IMR-90 (cell line): ENCODE results near the gene RIC3. TPM values are rescaled to one million over a fixed set of nuclear protein-coding genes. Genes with fewer than 3 reads are reported as not detected.

ENCODE experiments used
- ATAC-seq: fragments of 200-7000 bp; cut with Tn5 transposase; 2 replicates; pipeline ENCODE4 v1.9.1; 2020; ENCODE audit warnings: low read depth, mild to moderate bottlenecking, moderate library complexity
- BruUV-seq: library from RNA; stranded (reverse); fragments of 400-500 nt; replicated peaks from 2 replicates; lab custom pipeline; 2021; lab: Mats Ljungman, UMichigan
- CTCF ChIA-PET: fragments of 300-600 bp; formaldehyde crosslinking; extraction: SDS; loops from one replicate; lab custom pipeline; 2021; ENCODE audit warnings: antibody characterized with exemption; lab: Yijun Ruan, JAX
- POLR2A ChIA-PET: fragments of 300-600 bp; sonication (Branson Sonifier 250); formaldehyde crosslinking; loops from one replicate; lab custom pipeline; 2022; ENCODE audit warnings: antibody characterized with exemption; ENCODE audit not compliant: unreplicated experiment; lab: Charles Lee
- DNase-seq: peaks from one replicate; pipeline ENCODE4 v3.0.0; 2013
- H2AFZ ChIP-seq: replicated peaks from 2 replicates; pipeline ENCODE3; 2013; ENCODE audit warnings: low read length, mild to moderate bottlenecking; ENCODE audit not compliant: poor library complexity
- H2AK5ac ChIP-seq: 2 replicates; pipeline ENCODE4 v1.6.1; 2013; ENCODE audit warnings: low read depth, low read length, inconsistent platforms
- H2AK9ac ChIP-seq: replicated peaks from 2 replicates; pipeline ENCODE3; 2013; ENCODE audit warnings: mild to moderate bottlenecking, low read depth, low read length, moderate library complexity; ENCODE audit not compliant: poor library complexity
- H2BK120ac ChIP-seq: 2 replicates; pipeline ENCODE4 v1.6.1; 2013; ENCODE audit warnings: low read depth, low read length, inconsistent platforms
- H2BK15ac ChIP-seq: 3 replicates; pipeline ENCODE4 v1.6.1; 2013; ENCODE audit warnings: low read depth, low read length, inconsistent platforms
- H2BK20ac ChIP-seq: 2 replicates; pipeline ENCODE4 v1.6.1; 2013; ENCODE audit warnings: low read depth, mild to moderate bottlenecking, inconsistent platforms, low read length, moderate library complexity
- H2BK5ac ChIP-seq: 2 replicates; pipeline ENCODE4 v1.6.1; 2013; ENCODE audit warnings: mild to moderate bottlenecking, low read depth, low read length, inconsistent platforms; ENCODE audit not compliant: poor library complexity, severe bottlenecking
- H3K14ac ChIP-seq: replicated peaks from 2 replicates; pipeline ENCODE4 v1.6.1; 2013; ENCODE audit warnings: low read depth, low read length, inconsistent platforms
- H3K18ac ChIP-seq: 2 replicates; pipeline ENCODE4 v1.6.1; 2013; ENCODE audit warnings: low read depth, low read length, control low read depth
- H3K23ac ChIP-seq: 2 replicates; pipeline ENCODE4 v1.6.1; 2013; ENCODE audit warnings: low read depth, low read length, inconsistent platforms
- H3K27ac ChIP-seq: 2 replicates; pipeline ENCODE4 v1.5.1; 2013; ENCODE audit warnings: mild to moderate bottlenecking, control low read depth, low read length; ENCODE audit not compliant: insufficient read depth
- H3K27me3 ChIP-seq: 2 replicates; pipeline ENCODE4 v1.6.1; 2013; ENCODE audit warnings: low read length; ENCODE audit not compliant: control insufficient read depth, insufficient read depth
- H3K36me3 ChIP-seq: 2 replicates; pipeline ENCODE4 v1.6.1; 2013; ENCODE audit warnings: low read length, mixed read lengths; ENCODE audit not compliant: control insufficient read depth, insufficient read depth
- H3K4ac ChIP-seq: 2 replicates; pipeline ENCODE4 v1.6.1; 2013; ENCODE audit warnings: low read depth, low read length, inconsistent platforms
- H3K4me1 ChIP-seq: 2 replicates; pipeline ENCODE4 v1.6.1; 2013; ENCODE audit warnings: low read length, mixed read lengths; ENCODE audit not compliant: control insufficient read depth, insufficient read depth
- H3K4me2 ChIP-seq: 2 replicates; pipeline ENCODE4 v1.6.1; 2013; ENCODE audit warnings: low read depth, mild to moderate bottlenecking, control low read depth, low read length, moderate library complexity
- H3K4me3 ChIP-seq: 2 replicates; pipeline ENCODE4 v1.5.1; 2013; ENCODE audit warnings: low read depth, mild to moderate bottlenecking, control low read depth, low read length, moderate library complexity; ENCODE audit not compliant: insufficient read depth
- H3K56ac ChIP-seq: 2 replicates; pipeline ENCODE4 v1.6.1; 2013; ENCODE audit warnings: low read length, inconsistent platforms; ENCODE audit not compliant: insufficient read depth; ENCODE audit errors: extremely low read depth
- H3K79me1 ChIP-seq, 2 experiments: 2 replicates each; pipeline ENCODE4 v1.6.1; 2013; ENCODE audit warnings: low read length in 2 of 2, inconsistent platforms in 1 of 2, low read depth in 1 of 2
- H3K9ac ChIP-seq: 2 replicates; pipeline ENCODE4 v1.6.1; 2013; ENCODE audit warnings: low read depth, low read length, control low read depth
- H3K9me1 ChIP-seq: 2 replicates; pipeline ENCODE4 v1.6.1; 2013; ENCODE audit warnings: low read length, inconsistent platforms; ENCODE audit not compliant: insufficient read depth
- H3K9me3 ChIP-seq: 2 replicates; pipeline ENCODE4 v1.6.1; 2013; ENCODE audit warnings: low read length; ENCODE audit not compliant: control insufficient read depth, insufficient read depth
- H4K20me1 ChIP-seq: 2 replicates; pipeline ENCODE4 v1.6.1; 2013; ENCODE audit warnings: low read length, inconsistent platforms; ENCODE audit not compliant: insufficient read depth
- H4K5ac ChIP-seq: 2 replicates; pipeline ENCODE4 v1.6.1; 2013; ENCODE audit warnings: mild to moderate bottlenecking, low read depth, low read length, control low read depth
- H4K8ac ChIP-seq, 2 experiments: 2 replicates each; pipeline ENCODE4 v1.6.1; 2013; ENCODE audit warnings: low read depth in 2 of 2, low read length in 2 of 2, control low read depth in 1 of 2, inconsistent platforms in 1 of 2
- H4K91ac ChIP-seq: 2 replicates; pipeline ENCODE4 v1.6.1; 2013; ENCODE audit warnings: low read depth, low read length, inconsistent platforms; ENCODE audit not compliant: insufficient read depth
- BHLHE40 ChIP-seq: fragments of 150-350 bp; IDR thresholded peaks from 2 replicates; pipeline ENCODE4 v1.6.1; 2016; ENCODE audit warnings: mild to moderate bottlenecking, low read depth, low read length
- CEBPB ChIP-seq: IDR thresholded peaks from 2 replicates; pipeline ENCODE4 v1.6.1; 2012; ENCODE audit warnings: low read depth, low read length, improper control_type of control experiment
- CHD1 ChIP-seq: IDR thresholded peaks from 2 replicates; pipeline ENCODE4 v1.6.1; 2012; ENCODE audit warnings: low read depth, low read length, improper control_type of control experiment
- CTCF ChIP-seq: conservative IDR thresholded peaks from 2 replicates; pipeline ENCODE4 v1.5.1; 2012; ENCODE audit warnings: mild to moderate bottlenecking, low read depth, low read length, improper control_type of control experiment
- FOS ChIP-seq: fragments of 150-350 bp; IDR thresholded peaks from 2 replicates; pipeline ENCODE4 v1.6.1; 2016; ENCODE audit warnings: low read depth, low read length
- MAFK ChIP-seq: IDR thresholded peaks from 2 replicates; pipeline ENCODE4 v1.6.1; 2012; ENCODE audit warnings: low read depth, low read length, improper control_type of control experiment
- MAZ ChIP-seq: IDR thresholded peaks from 2 replicates; pipeline ENCODE4 v1.6.1; 2012; ENCODE audit warnings: low read depth, mild to moderate bottlenecking, low read length, improper control_type of control experiment, moderate library complexity, borderline replicate concordance
- MXI1 ChIP-seq: IDR thresholded peaks from 2 replicates; pipeline ENCODE4 v1.6.1; 2012; ENCODE audit warnings: low read depth, mild to moderate bottlenecking, low read length, moderate library complexity, borderline replicate concordance
- NFE2L2 ChIP-seq: fragments of 150-350 bp; IDR thresholded peaks from 2 replicates; pipeline ENCODE4 v1.6.1; 2016; ENCODE audit warnings: low read depth, mild to moderate bottlenecking, low read length
- POLR2A ChIP-seq: IDR thresholded peaks from 2 replicates; pipeline ENCODE4 v1.6.1; 2012; ENCODE audit warnings: mild to moderate bottlenecking, low read depth, low read length
- RAD21 ChIP-seq: IDR thresholded peaks from 2 replicates; pipeline ENCODE4 v1.6.1; 2012; ENCODE audit warnings: low read length, improper control_type of control experiment
- RCOR1 ChIP-seq: IDR thresholded peaks from 2 replicates; pipeline ENCODE4 v1.6.1; 2012; ENCODE audit warnings: mild to moderate bottlenecking, low read length, improper control_type of control experiment; ENCODE audit not compliant: insufficient replicate concordance
- RFX5 ChIP-seq: IDR thresholded peaks from 2 replicates; pipeline ENCODE4 v1.8.0; 2012; ENCODE audit warnings: low read depth, mild to moderate bottlenecking, low read length, moderate library complexity
- SMC3 ChIP-seq: fragments of 150-350 bp; IDR thresholded peaks from 2 replicates; pipeline ENCODE4 v1.6.1; 2016; ENCODE audit warnings: low read depth, mild to moderate bottlenecking, antibody characterized with exemption, low read length, moderate library complexity
- WGBS, 2 experiments: methylation state at CpG; one replicate each; pipeline versions ENCODE4 v1.1.5 to v1.1.7; 2013; ENCODE audit warnings: missing lambda C conversion rate in 2 of 2; ENCODE audit not compliant: insufficient read length in 1 of 2; ENCODE audit errors: extremely low coverage in 2 of 2; 5-methylcytosine and 5-hydroxymethylcytosine counted together
- dilution Hi-C: fragments of 300-500 bp; cut with HindIII; formaldehyde crosslinking; loops from one replicate; pipeline ENCODE4 v1.14.3; 2018; ENCODE audit warnings: low sequenced_read_pairs; ENCODE audit not compliant: unreplicated experiment
- in situ Hi-C: fragments of 300-500 bp; cut with MboI; formaldehyde crosslinking; loops from 3 replicates; pipeline ENCODE4 v1.14.3; 2019; ENCODE audit warnings: low sequenced_read_pairs, inconsistent platforms, mixed read lengths
- intact Hi-C: fragments of 100-400 bp; cut with micrococcal nuclease; formaldehyde crosslinking; loops from 2 replicates; pipeline ENCODE4 v1.10.0; 2022
- polyA plus RNA-seq, 3 experiments: library from polyadenylated mRNA; depleted of rRNA; stranded (reverse); fragments of >200 nt; gene quantifications; 2 replicates each; pipeline ENCODE4 v1.2.3, GENCODE V29; 2012; ENCODE audit warnings: low replicate concordance in 1 of 3
- total RNA-seq: library from RNA; depleted of rRNA; stranded (reverse); fragments of >200 nt; gene quantifications from 2 replicates; pipeline ENCODE4 v1.2.3, GENCODE V29; 2012
- TF ChIP-seq, protein P1 (sequence below): fragments of 150-350 bp; IDR thresholded peaks from 2 replicates; pipeline ENCODE4 v1.6.1; 2017; ENCODE audit warnings: mild to moderate bottlenecking, antibody characterized with exemption, low read length, low read depth
- TF ChIP-seq, protein P2 (sequence below): fragments of 150-350 bp; IDR thresholded peaks from 2 replicates; pipeline ENCODE4 v1.6.1; 2016; ENCODE audit warnings: low read depth, mild to moderate bottlenecking, low read length, moderate library complexity, borderline replicate concordance

The RIC3 gene
- total and polyA plus RNA-seq, 2 of the 4 experiments (the other 2 are of a cell fraction): not detected

- no peak overlapping the region for H4K5ac ChIP-seq
- no peaks in the 10 kb centered on the region for H3K79me1 ChIP-seq
- H3K9me1 ChIP-seq: no peaks in the 10 kb centered on the region; the same call in 1 of the 2 replicates
- no peak overlapping the region for H3K14ac ChIP-seq
- H2AK9ac ChIP-seq: no peak overlapping the region
- no peak overlapping the region for H3K27ac ChIP-seq
- no peak overlapping the region for H2AK5ac ChIP-seq
- H4K8ac ChIP-seq: no peak overlapping the region
- 100% methylated on average over 9 of the region's 11 CpGs; no CpG with 5 or more reads in 1 of the 2 experiments for WGBS, 2 experiments
- ChIA-PET POLR2A (no interaction called here), CTCF (interaction anchor here (4.1 kb wide), 1 partner anchor 94 kb away, joined by 55 read pairs; no protein-coding TSS in a partner anchor)
- no peak overlapping the region for H2BK120ac ChIP-seq
- no peaks in the 10 kb centered on the region for H4K20me1 ChIP-seq
- no peak overlapping the region for H3K4me2 ChIP-seq
- no peak overlapping the region for H3K9ac ChIP-seq
- peaks cover 22% of the 10 kb centered on the region for H3K36me3 ChIP-seq
- H3K56ac ChIP-seq: no peak overlapping the region
- in situ Hi-C loops: no loop called here
- peaks cover 9% of the 10 kb centered on the region for H3K4me1 ChIP-seq
- H3K18ac ChIP-seq: no peak overlapping the region
- no TSS peak for BruUV-seq
- ATAC-seq (no peak), DNase-seq (no peak)
- H2BK15ac ChIP-seq: no peak overlapping the region
- no peaks in the 10 kb centered on the region for H3K27me3 ChIP-seq
- no peak overlapping the region for H2BK20ac ChIP-seq
- H2AFZ ChIP-seq: no peak overlapping the region
- no peak overlapping the region for H4K91ac ChIP-seq
- no peak overlapping the region for H3K23ac ChIP-seq
- no peak overlapping the region for H3K4me3 ChIP-seq
- H3K9me3 ChIP-seq: no peaks in the 10 kb centered on the region
- TF ChIP-seq RFX5: no peak
- TF ChIP-seq RCOR1: no peak
- TF ChIP-seq POLR2A: no peak
- TF ChIP-seq, protein P1, sequence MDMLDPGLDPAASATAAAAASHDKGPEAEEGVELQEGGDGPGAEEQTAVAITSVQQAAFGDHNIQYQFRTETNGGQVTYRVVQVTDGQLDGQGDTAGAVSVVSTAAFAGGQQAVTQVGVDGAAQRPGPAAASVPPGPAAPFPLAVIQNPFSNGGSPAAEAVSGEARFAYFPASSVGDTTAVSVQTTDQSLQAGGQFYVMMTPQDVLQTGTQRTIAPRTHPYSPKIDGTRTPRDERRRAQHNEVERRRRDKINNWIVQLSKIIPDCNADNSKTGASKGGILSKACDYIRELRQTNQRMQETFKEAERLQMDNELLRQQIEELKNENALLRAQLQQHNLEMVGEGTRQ: no peak
- TF ChIP-seq RAD21: no peak
- TF ChIP-seq, protein P2, sequence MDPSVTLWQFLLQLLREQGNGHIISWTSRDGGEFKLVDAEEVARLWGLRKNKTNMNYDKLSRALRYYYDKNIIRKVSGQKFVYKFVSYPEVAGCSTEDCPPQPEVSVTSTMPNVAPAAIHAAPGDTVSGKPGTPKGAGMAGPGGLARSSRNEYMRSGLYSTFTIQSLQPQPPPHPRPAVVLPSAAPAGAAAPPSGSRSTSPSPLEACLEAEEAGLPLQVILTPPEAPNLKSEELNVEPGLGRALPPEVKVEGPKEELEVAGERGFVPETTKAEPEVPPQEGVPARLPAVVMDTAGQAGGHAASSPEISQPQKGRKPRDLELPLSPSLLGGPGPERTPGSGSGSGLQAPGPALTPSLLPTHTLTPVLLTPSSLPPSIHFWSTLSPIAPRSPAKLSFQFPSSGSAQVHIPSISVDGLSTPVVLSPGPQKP: no peak
- no peak for TF ChIP-seq NFE2L2
- no peak for TF ChIP-seq CHD1
- TF ChIP-seq MAFK: no peak
- TF ChIP-seq CTCF: no peak
- TF ChIP-seq BHLHE40: no peak
- no peak for TF ChIP-seq MAZ
- no peak for TF ChIP-seq MXI1
- no peak for TF ChIP-seq CEBPB
- TF ChIP-seq SMC3: no peak
- TF ChIP-seq FOS: no peak
- no peak overlapping the region for H3K4ac ChIP-seq
- dilution Hi-C loops: no loop called here
- no peak overlapping the region for H2BK5ac ChIP-seq
- intact Hi-C loops: no loop called here
These were observed 67.4 kb downstream of the RIC3 start for GRCh38 chr11:8101421-8101820.
